CD8-positive, alpha-beta memory T cell (primary cell): ENCODE measurements around the gene TTN. TPM values are rescaled to one million over a fixed set of nuclear protein-coding genes. Genes with fewer than 3 reads are reported as not detected.

Experiments used
- CTCF ChIA-PET: fragments of 350-600 bp; sonication (Branson Sonifier 250); formaldehyde crosslinking; loops from one replicate; lab custom pipeline; 2021; ENCODE audit warnings: antibody characterized with exemption; lab: Charles Lee
- POLR2A ChIA-PET: fragments of 350-600 bp; sonication (Branson Sonifier 250); formaldehyde crosslinking; loops from one replicate; lab custom pipeline; 2021; ENCODE audit warnings: antibody characterized with exemption; lab: Charles Lee
- DNase-seq, 5 donors: peaks; one replicate each; pipeline versions ENCODE4 v3.0.0 to v3.0.0-alpha.2; 2020 to 2022; ENCODE audit warnings: mixed read lengths in 1 of 5
- H3K27ac ChIP-seq: one replicate; pipeline ENCODE4 v1.7.0; 2013; ENCODE audit warnings: low read depth, mild to moderate bottlenecking, low read length, moderate library complexity
- H3K27me3 ChIP-seq: 2 replicates; pipeline ENCODE4 v1.7.0; 2013; ENCODE audit warnings: low read length, mild to moderate bottlenecking; ENCODE audit not compliant: insufficient read depth, poor library complexity, severe bottlenecking
- H3K36me3 ChIP-seq: 2 replicates; pipeline ENCODE4 v1.7.0; 2013; ENCODE audit warnings: mild to moderate bottlenecking, low read length, moderate library complexity; ENCODE audit not compliant: insufficient read depth
- H3K4me1 ChIP-seq: 2 replicates; pipeline ENCODE4 v1.7.0; 2013; ENCODE audit warnings: mild to moderate bottlenecking, low read length, moderate library complexity; ENCODE audit not compliant: insufficient read depth
- H3K4me3 ChIP-seq: 2 replicates; pipeline ENCODE4 v1.7.0; 2013; ENCODE audit warnings: mild to moderate bottlenecking, low read length
- H3K9me3 ChIP-seq: 2 replicates; pipeline ENCODE4 v1.7.0; 2013; ENCODE audit warnings: mild to moderate bottlenecking, low read length
- H3K27ac Mint-ChIP-seq, 8 donors: one replicate each; pipeline ENCODE4 v1.8.0; 2020 to 2021; ENCODE audit warnings: mixed read lengths in 8 of 8, mild to moderate bottlenecking in 6 of 8, inconsistent platforms in 3 of 8, moderate library complexity in 3 of 8
- H3K27me3 Mint-ChIP-seq, 2 donors: one replicate each; pipeline ENCODE4 v1.8.0; 2020 to 2021; ENCODE audit warnings: mixed read lengths in 2 of 2, mild to moderate bottlenecking in 1 of 2, moderate library complexity in 1 of 2
- H3K36me3 Mint-ChIP-seq, 3 donors: one replicate each; pipeline ENCODE4 v1.8.0; 2020 to 2021; ENCODE audit warnings: mixed read lengths in 3 of 3, inconsistent platforms in 1 of 3, mild to moderate bottlenecking in 1 of 3
- H3K4me1 Mint-ChIP-seq, 3 donors: one replicate each; pipeline ENCODE4 v1.8.0; 2020 to 2021; ENCODE audit warnings: mixed read lengths in 3 of 3, inconsistent platforms in 1 of 3, mild to moderate bottlenecking in 1 of 3
- H3K4me3 Mint-ChIP-seq, 7 donors: one replicate each; pipeline ENCODE4 v1.8.0; 2020 to 2021; ENCODE audit warnings: mixed read lengths in 7 of 7, mild to moderate bottlenecking in 6 of 7, moderate library complexity in 4 of 7, inconsistent platforms in 2 of 7
- H3K9me3 Mint-ChIP-seq, 5 donors: one replicate each; pipeline ENCODE4 v1.8.0; 2020 to 2022; ENCODE audit warnings: mixed read lengths in 5 of 5, mild to moderate bottlenecking in 3 of 5, moderate library complexity in 2 of 5, inconsistent platforms in 1 of 5
- polyA plus RNA-seq: library from polyadenylated mRNA; unstranded; fragments of 300-500 nt; fragmentation: Illumina TruSeq; gene quantifications from one replicate; pipeline ENCODE4 v1.2.3, GENCODE V29; 2021
- total RNA-seq, 2 experiments: library from RNA; stranded (reverse); gene quantifications; one replicate each; pipeline ENCODE4 v1.2.3, GENCODE V29; 2021

TTN gene
- total and polyA plus RNA-seq, 3 experiments from 2014 or later: 0.80 to 2.0 (median 0.83) TPM

DNA sequence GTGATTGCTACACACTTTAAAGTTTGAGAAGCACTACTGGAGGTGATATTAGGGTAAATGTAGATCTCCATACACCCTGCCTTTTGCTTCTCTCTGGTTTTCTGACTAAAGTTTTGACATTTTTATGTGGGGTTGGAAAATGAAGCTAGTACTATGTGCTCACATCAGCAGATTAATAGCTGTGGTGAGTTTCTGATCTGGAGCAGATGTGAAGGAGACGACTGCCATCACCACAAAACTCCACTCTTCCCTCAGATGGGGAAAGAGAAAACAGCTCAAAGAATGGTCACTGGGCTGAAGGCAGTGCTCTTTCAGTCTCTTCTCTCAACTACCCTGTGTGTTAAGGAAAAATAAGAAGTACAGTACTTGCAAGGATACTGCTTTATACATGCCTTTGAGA, 289.7 kb downstream of the TTN start:
- no peaks in the 10 kb centered on the region for H3K27me3 ChIP-seq
- no peak overlapping the region for H3K4me3 ChIP-seq
- peaks cover 14 to 35% (median 26%) of the 10 kb centered on the region in 3 donors for H3K4me1 Mint-ChIP-seq
- no peak overlapping the region for H3K27ac Mint-ChIP-seq
- H3K27me3 Mint-ChIP-seq: no peaks in the 10 kb centered on the region
- H3K9me3 ChIP-seq: no peaks in the 10 kb centered on the region
- no peaks in the 10 kb centered on the region for H3K36me3 ChIP-seq
- no peak for DNase-seq
- CTCF ChIA-PET: interaction anchor here (1.1 kb wide), 1 partner anchor 68 kb away, joined by 3 read pairs; no protein-coding TSS in a partner anchor
- H3K9me3 Mint-ChIP-seq: no peaks in the 10 kb centered on the region
- POLR2A ChIA-PET: no interaction called here
- H3K4me1 ChIP-seq: no peaks in the 10 kb centered on the region
- no peak overlapping the region for H3K4me3 Mint-ChIP-seq
- H3K27ac ChIP-seq: no peak overlapping the region
- H3K36me3 Mint-ChIP-seq: peaks cover 4 to 26% (median 13%) of the 10 kb centered on the region in 3 donors

DNA sequence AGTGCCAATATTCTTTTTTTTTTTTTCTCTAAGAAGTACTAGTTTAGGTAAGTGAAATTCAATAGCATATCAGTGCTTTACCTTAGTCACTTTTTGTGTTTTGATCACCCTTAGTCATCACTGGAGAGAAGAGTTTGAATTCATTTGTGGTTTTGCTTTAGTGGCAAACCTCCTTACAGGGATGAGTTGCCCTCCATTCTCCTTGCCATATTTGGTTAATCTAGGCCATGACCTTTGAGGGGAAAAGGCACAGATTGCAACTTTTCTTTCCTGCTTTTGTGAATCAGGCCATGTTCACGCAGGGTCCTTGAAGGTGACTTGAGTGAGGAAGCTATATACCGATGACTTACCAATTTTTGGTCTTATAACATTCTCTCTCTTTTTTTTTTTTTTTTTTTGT, 292.6 kb downstream of the TTN start:
- DNase-seq: peak in 1 of 5 donors; percentile 8
- Mint-ChIP-seq H3K4me3 (no peak overlapping the region), H3K27ac (peak overlapping the region in 2 of 8 donors; percentile 8 to 29), H3K9me3 (no peaks in the 10 kb centered on the region), H3K4me1 (peaks cover 13 to 24% (median 19%) of the 10 kb centered on the region in 3 donors), H3K27me3 (no peaks in the 10 kb centered on the region), H3K36me3 (peaks cover 4 to 40% (median 9%) of the 10 kb centered on the region in 3 donors)
- Histone ChIP-seq H3K27ac (no peak overlapping the region), H3K4me1 (no peaks in the 10 kb centered on the region), H3K4me3 (no peak overlapping the region), H3K9me3 (no peaks in the 10 kb centered on the region), H3K27me3 (no peaks in the 10 kb centered on the region), H3K36me3 (no peaks in the 10 kb centered on the region)
- CTCF ChIA-PET: no interaction called here
- POLR2A ChIA-PET: interaction anchor here (0.6 kb wide), 1 partner anchor 47 kb away, joined by 3 read pairs; no protein-coding TSS in a partner anchor

DNA sequence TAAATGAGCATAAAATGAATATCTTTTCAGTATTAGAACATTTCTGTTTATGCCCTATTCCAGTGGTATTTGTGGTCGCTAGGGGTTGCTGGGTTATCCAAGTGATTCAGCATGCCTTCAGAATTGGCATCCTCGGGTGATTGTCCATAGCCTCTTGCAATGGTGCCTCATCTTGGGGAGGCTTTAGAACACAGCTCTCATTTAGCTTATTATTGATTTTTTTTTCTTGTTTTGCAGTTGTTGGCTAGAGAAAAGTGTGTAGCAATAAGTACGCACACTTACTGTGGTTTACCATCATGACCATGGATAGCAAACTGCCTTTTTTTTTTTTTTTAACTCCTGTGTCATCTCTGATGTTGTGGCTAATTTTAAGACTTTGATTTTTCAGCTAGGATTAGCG, 293.3 kb downstream of the TTN start:
- POLR2A ChIA-PET: interaction anchor here (0.6 kb wide), 1 partner anchor 35 kb away, joined by 3 read pairs; no protein-coding TSS in a partner anchor

DNA sequence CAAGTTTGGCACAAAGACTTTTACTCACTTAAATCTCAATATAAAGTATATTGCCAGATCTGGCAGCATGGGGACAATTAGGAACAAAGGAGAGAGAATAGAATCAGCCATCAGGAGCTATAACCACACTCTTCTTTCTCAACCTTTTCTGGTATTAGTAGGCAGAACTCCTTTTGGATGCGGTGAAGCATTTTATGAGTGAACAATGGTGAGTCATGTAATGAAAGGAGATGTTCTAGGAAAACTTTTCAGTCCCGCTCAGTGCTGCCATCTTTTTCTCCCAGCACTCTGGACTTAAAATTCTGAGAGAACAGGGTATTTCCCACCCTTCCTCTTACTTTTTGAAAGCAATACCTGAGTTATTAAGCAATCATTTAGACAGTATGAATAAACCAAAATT, 294.7 kb downstream of the TTN start:
- Mint-ChIP-seq H3K36me3 (peaks cover 4 to 38% (median 7%) of the 10 kb centered on the region in 3 donors), H3K27ac (peak overlapping the region in 1 of 8 donors; percentile 33), H3K4me3 (no peak overlapping the region), H3K4me1 (peaks cover 13 to 24% (median 19%) of the 10 kb centered on the region in 3 donors), H3K27me3 (no peaks in the 10 kb centered on the region), H3K9me3 (no peaks in the 10 kb centered on the region)
- CTCF ChIA-PET: no interaction called here
- Histone ChIP-seq H3K36me3 (no peaks in the 10 kb centered on the region), H3K27ac (no peak overlapping the region), H3K27me3 (no peaks in the 10 kb centered on the region), H3K9me3 (no peaks in the 10 kb centered on the region), H3K4me3 (no peak overlapping the region), H3K4me1 (no peaks in the 10 kb centered on the region)
- no peak for DNase-seq
- POLR2A ChIA-PET: no interaction called here

More for the DNA sequence above, 293.3 kb downstream of the TTN start:
- peaks cover 4 to 45% (median 9%) of the 10 kb centered on the region in 3 donors for H3K36me3 Mint-ChIP-seq
- H3K27me3 Mint-ChIP-seq: no peaks in the 10 kb centered on the region
- no peak overlapping the region for H3K4me3 Mint-ChIP-seq
- Histone ChIP-seq H3K36me3 (no peaks in the 10 kb centered on the region), H3K4me3 (no peak overlapping the region), H3K9me3 (no peaks in the 10 kb centered on the region), H3K27me3 (no peaks in the 10 kb centered on the region), H3K4me1 (no peaks in the 10 kb centered on the region), H3K27ac (no peak overlapping the region)
- CTCF ChIA-PET: no interaction called here
- H3K9me3 Mint-ChIP-seq: no peaks in the 10 kb centered on the region
- H3K27ac Mint-ChIP-seq: peak overlapping the region in 2 of 8 donors; percentile 23 to 29
- peaks cover 13 to 24% (median 19%) of the 10 kb centered on the region in 3 donors for H3K4me1 Mint-ChIP-seq
- DNase-seq: no peak

DNA sequence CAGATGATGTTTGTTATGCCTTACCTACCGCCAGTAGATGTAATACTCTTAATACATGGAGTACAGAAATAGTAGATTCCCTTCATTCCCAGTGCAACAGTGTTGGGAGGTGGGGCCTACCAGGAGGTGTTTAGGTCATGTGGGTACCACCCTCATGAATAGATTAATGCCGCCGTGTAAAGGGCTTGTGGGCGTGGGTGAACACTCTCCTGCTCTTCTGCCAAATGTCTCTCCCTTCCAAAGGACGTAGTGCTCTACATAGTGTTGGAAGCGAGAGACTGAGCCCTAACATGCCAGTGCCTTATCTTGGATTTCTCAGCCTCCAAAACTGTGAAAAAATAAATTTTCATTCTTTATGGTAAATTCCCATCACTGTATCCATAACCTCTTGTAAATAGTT, 296.8 kb downstream of the TTN start:
- ChIA-PET POLR2A (no interaction called here), CTCF (no interaction called here)
- H3K36me3 Mint-ChIP-seq: peaks cover 4 to 51% (median 14%) of the 10 kb centered on the region in 3 donors
- Histone ChIP-seq H3K9me3 (no peaks in the 10 kb centered on the region), H3K4me1 (no peaks in the 10 kb centered on the region), H3K4me3 (no peak overlapping the region), H3K27ac (no peak overlapping the region), H3K27me3 (no peaks in the 10 kb centered on the region), H3K36me3 (no peaks in the 10 kb centered on the region)
- H3K9me3 Mint-ChIP-seq: no peaks in the 10 kb centered on the region
- H3K4me1 Mint-ChIP-seq: peaks cover 13 to 24% (median 19%) of the 10 kb centered on the region in 3 donors
- DNase-seq: no peak
- no peaks in the 10 kb centered on the region for H3K27me3 Mint-ChIP-seq
- no peak overlapping the region for H3K4me3 Mint-ChIP-seq
- H3K27ac Mint-ChIP-seq: peak overlapping the region in 2 of 8 donors; percentile 8 to 60

DNA sequence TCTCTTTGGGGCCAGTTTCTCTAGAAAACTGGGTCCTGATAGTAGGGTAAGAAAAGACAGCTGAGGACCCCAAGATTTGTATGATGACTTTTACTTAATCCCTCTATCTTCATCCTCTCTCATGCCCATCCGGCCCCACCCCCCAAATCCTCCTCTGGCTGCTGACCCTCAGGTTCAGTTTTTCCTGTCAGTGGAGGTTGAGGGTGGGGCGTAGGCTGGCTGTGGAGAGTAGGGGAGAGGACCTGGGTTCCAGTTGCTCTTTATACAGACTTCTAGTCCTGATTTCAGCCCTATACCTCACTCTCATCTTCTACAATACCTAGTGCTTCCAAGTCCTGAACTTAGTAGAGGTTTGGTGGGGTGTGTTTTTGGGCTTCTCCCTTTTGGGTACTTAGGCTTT, 298.6 kb downstream of the TTN start:
- Histone ChIP-seq H3K27ac (no peak overlapping the region), H3K27me3 (no peaks in the 10 kb centered on the region), H3K4me3 (no peak overlapping the region), H3K9me3 (no peaks in the 10 kb centered on the region), H3K4me1 (no peaks in the 10 kb centered on the region), H3K36me3 (peaks cover 7% of the 10 kb centered on the region)
- Mint-ChIP-seq H3K36me3 (peaks cover 4 to 59% (median 14%) of the 10 kb centered on the region in 3 donors), H3K27me3 (no peaks in the 10 kb centered on the region), H3K4me3 (no peak overlapping the region), H3K4me1 (peaks cover 2 to 9% (median 4%) of the 10 kb centered on the region in 3 donors), H3K27ac (no peak overlapping the region), H3K9me3 (no peaks in the 10 kb centered on the region)
- no peak for DNase-seq
- ChIA-PET POLR2A (no interaction called here), CTCF (no interaction called here)

DNA sequence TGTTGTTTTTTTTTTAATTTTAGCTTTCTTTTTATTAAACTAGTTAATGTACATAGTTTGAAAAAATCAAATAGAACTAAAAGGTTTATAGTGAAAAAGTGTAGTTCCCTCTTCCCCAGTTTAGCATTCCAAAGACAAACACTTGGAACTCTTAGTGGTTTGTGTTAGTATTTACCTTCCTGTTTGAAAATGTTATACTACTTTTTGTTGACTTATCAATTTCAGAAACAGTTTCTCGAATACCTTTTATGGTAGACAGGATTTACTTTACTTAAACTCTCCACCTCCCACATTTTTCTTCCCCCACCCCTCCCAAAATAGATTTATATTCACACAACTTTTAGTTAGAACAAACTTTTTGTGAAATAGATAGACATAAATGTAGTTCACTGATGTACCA, 300.3 kb downstream of the TTN start:
- Histone ChIP-seq H3K36me3 (peaks cover 22% of the 10 kb centered on the region), H3K4me3 (no peak overlapping the region), H3K27ac (no peak overlapping the region), H3K9me3 (no peaks in the 10 kb centered on the region), H3K4me1 (no peaks in the 10 kb centered on the region), H3K27me3 (no peaks in the 10 kb centered on the region)
- Mint-ChIP-seq H3K4me3 (no peak overlapping the region), H3K4me1 (no peaks in the 10 kb centered on the region), H3K9me3 (no peaks in the 10 kb centered on the region), H3K27me3 (no peaks in the 10 kb centered on the region), H3K27ac (peak overlapping the region in 2 of 8 donors; percentile 15 to 66), H3K36me3 (peaks cover 0 to 65% (median 15%) of the 10 kb centered on the region in 3 donors)
- DNase-seq: no peak
- ChIA-PET CTCF (interaction anchor here (1.1 to 1.2 kb wide), 2 partner anchors 56 to 92 kb away, joined by 3 to 4 read pairs; partner anchors contain the start of gene PRKRA), POLR2A (no interaction called here)

DNA sequence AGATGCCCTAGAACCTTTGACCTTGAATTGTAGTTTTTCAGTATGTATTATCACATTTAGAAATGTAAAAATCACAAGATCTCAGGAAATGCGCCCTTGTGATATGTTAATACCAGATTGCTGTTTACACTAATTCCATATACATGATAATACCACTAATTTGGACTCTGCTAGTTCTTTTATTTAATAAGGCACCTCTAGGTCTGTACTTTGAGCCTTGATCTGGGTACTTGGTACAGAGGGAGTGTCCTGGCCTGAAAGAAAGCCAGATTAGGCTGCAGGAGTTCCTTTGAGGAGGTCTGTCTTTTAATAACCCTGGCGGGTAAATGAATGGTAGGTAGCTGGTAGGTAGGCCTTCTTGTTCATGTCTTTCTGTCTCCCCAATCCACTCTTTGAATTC, 300.7 kb downstream of the TTN start:
- CTCF ChIA-PET: interaction anchor here (1.1 to 1.2 kb wide), 2 partner anchors 56 to 92 kb away, joined by 3 to 4 read pairs; partner anchors contain the start of gene PRKRA
- H3K36me3 Mint-ChIP-seq: peaks cover 0 to 67% (median 15%) of the 10 kb centered on the region in 3 donors
- no peak overlapping the region for H3K4me3 ChIP-seq
- H3K27ac ChIP-seq: no peak overlapping the region
- H3K36me3 ChIP-seq: peaks cover 26% of the 10 kb centered on the region
- no peaks in the 10 kb centered on the region for H3K4me1 ChIP-seq
- POLR2A ChIA-PET: no interaction called here
- DNase-seq: no peak
- H3K4me3 Mint-ChIP-seq: no peak overlapping the region
- H3K27me3 Mint-ChIP-seq: no peaks in the 10 kb centered on the region
- H3K27me3 ChIP-seq: no peaks in the 10 kb centered on the region
- no peaks in the 10 kb centered on the region for H3K4me1 Mint-ChIP-seq
- H3K27ac Mint-ChIP-seq: peak overlapping the region in 1 of 8 donors; percentile 66
- H3K9me3 ChIP-seq: no peaks in the 10 kb centered on the region
- no peaks in the 10 kb centered on the region for H3K9me3 Mint-ChIP-seq
